Lower lobe of right lung (tissue), 2 donors: ENCODE data around the gene EPN2. TPM values are rescaled to one million over a fixed set of nuclear protein-coding genes. Genes with fewer than 3 reads are reported as not detected.
A peak's percentile ranks its signal among the peaks of the same experiment; 100 is the strongest.

Experiments
- ATAC-seq, 2 donors: fragments of 200-7000 bp; cut with Tn5 transposase; one replicate each; pipeline ENCODE4 v1.9.1; 2020 to 2022; ENCODE audit warnings: mild to moderate bottlenecking in 2 of 2, moderate library complexity in 2 of 2
- DNase-seq: peaks from one replicate; pipeline ENCODE4 v3.0.0-alpha.2; 2020
- H3K27ac ChIP-seq: fragments of 200-600 bp; one replicate; pipeline ENCODE4 v1.8.0; 2022
- H3K27me3 ChIP-seq: fragments of 200-600 bp; one replicate; pipeline ENCODE4 v1.8.0; 2022; ENCODE audit warnings: low read depth
- H3K36me3 ChIP-seq: fragments of 200-600 bp; one replicate; pipeline ENCODE4 v1.8.0; 2022; ENCODE audit warnings: mild to moderate bottlenecking
- H3K4me1 ChIP-seq: fragments of 200-600 bp; one replicate; pipeline ENCODE4 v1.8.0; 2022
- H3K4me3 ChIP-seq: fragments of 200-600 bp; one replicate; pipeline ENCODE4 v1.8.0; 2022; ENCODE audit warnings: mild to moderate bottlenecking
- H3K9me3 ChIP-seq: fragments of 200-600 bp; one replicate; pipeline ENCODE4 v1.8.0; 2022
- intact Hi-C: fragments of 100-400 bp; cut with DNase I; formaldehyde crosslinking; loops from one replicate; pipeline ENCODE4 v1.11.0; 2022
- total RNA-seq: library from RNA; stranded (reverse); fragmentation: NEBNext Ultra II Directional; extraction: Animal tissue kit (Norgen Biotek cat#: 25700); gene quantifications from one replicate; pipeline ENCODE4 v1.2.1, GENCODE V29; 2021
- TF ChIP-seq, protein P1 (sequence below): fragments of 200-600 bp; IDR thresholded peaks from one replicate; pipeline ENCODE4 v1.8.0; 2022; ENCODE audit warnings: antibody characterized with exemption, mild to moderate bottlenecking
- donor health status: DM: no; HTN: yes; CAD: no; lungs with severe emphysema.

The EPN2 gene
- total RNA-seq, 1 donor from 2014 or later, result 66.2 TPM

DNA sequence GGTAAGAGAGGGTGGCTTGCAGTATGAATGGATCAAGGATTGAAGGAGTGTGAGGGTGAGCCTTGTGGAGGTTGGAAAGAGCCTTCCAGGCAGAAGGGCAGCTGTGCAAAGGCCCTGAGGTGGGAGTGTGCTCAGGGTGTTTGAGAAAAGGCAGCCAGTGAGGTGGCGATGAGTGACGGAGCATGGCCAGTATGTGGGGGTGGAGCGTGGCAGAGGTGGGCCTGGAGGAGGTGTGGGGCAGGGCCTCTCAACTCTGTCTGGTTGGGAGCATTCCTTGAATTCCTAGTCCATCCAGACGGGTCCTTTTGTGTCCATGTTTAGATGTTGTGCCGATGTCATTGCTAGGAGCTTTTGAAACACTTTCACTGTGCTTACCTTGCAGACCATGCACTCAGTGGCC is 51.3 kb downstream of the EPN2 start:
- DNase-seq (no peak), ATAC-seq (peak; percentile 78 to 81)
- TF ChIP-seq, protein P1, sequence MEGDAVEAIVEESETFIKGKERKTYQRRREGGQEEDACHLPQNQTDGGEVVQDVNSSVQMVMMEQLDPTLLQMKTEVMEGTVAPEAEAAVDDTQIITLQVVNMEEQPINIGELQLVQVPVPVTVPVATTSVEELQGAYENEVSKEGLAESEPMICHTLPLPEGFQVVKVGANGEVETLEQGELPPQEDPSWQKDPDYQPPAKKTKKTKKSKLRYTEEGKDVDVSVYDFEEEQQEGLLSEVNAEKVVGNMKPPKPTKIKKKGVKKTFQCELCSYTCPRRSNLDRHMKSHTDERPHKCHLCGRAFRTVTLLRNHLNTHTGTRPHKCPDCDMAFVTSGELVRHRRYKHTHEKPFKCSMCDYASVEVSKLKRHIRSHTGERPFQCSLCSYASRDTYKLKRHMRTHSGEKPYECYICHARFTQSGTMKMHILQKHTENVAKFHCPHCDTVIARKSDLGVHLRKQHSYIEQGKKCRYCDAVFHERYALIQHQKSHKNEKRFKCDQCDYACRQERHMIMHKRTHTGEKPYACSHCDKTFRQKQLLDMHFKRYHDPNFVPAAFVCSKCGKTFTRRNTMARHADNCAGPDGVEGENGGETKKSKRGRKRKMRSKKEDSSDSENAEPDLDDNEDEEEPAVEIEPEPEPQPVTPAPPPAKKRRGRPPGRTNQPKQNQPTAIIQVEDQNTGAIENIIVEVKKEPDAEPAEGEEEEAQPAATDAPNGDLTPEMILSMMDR, result no peak
- Histone ChIP-seq H3K4me3 (no peak overlapping the region), H3K36me3 (peaks cover 8% of the 10 kb centered on the region), H3K27me3 (no peaks in the 10 kb centered on the region), H3K9me3 (no peaks in the 10 kb centered on the region), H3K4me1 (peaks cover 43% of the 10 kb centered on the region), H3K27ac (no peak overlapping the region)
- intact Hi-C loops, result no loop called here

DNA sequence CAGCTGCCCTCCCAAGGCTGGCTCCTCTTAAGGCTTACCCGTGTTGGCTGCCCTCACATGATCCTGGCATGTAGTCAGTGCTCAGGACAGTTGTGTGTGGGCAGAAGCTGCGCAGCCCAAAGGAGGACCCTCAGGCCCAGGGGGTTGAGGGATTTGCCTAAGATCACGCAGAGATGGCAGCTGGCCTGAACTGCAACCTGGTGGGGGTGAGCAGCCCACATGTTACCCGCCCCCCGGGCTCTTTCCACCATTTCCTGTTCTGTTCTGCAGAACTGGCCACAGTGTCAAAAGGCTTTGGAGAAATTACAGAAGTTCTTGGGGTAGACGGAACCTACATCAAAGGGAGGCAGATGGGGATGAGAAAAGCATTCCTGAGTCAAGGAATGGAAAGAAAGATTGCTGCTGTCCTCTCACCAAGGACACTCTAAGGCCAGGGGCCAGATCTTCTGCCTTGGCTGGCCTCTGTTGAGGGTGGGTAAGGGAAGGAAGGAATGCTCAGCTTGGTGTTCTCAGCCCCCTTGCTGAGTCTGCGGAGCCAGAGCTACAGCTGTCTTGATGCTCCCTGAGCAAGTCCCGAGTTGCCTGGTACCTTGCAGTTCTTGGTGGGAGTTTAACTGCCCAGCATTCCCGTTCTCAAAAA is 53.0 kb downstream of the EPN2 start:
- H3K27ac ChIP-seq, result no peak overlapping the region
- H3K4me3 ChIP-seq, result no peak overlapping the region
- DNase-seq (no peak), ATAC-seq (no peak)
- H3K4me1 ChIP-seq, result peaks cover 26% of the 10 kb centered on the region
- intact Hi-C loops, result no loop called here
- TF ChIP-seq, protein P1, result no peak
- H3K27me3 ChIP-seq, result no peaks in the 10 kb centered on the region
- H3K36me3 ChIP-seq, result peaks cover 6% of the 10 kb centered on the region
- H3K9me3 ChIP-seq, result no peaks in the 10 kb centered on the region

DNA sequence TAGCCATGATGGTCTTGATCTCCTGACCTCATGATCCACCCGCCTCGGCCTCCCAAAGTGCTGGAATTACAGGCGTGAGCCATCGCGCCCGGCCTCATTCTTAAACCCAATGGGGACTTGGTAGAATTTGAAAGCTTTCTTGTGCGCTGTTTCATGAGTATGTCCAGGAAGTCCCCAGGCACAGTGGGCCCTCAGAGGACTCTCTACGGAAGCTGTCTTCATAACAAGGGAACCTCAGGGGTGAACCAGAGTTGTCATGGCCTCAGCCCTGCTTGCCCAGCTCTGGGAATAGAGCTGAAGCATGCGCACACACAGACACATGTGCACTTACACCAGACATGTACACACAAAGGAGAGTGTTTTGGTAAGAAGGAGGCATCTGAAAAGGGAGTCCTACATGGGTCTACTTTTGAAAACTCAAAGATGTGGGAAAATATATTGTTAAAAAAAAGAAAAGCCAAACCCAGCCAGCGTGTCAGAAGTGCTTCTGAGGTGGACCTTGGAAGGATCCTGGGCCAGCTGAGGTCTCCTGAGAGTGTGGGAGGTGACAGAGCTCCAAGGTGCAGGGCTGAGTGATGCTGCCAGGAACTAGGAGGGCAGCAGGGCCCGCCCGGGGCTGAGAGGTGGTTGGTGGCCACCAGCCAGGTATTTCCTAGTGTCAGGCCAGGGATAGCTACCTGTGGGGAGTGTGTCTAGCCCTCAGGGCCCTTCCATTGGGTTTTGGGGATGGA is 54.6 kb downstream of the EPN2 start:
- peak; percentile 43 to 51 for ATAC-seq
- Histone ChIP-seq H3K4me3 (no peak overlapping the region), H3K36me3 (peaks cover 6% of the 10 kb centered on the region), H3K9me3 (no peaks in the 10 kb centered on the region), H3K27ac (no peak overlapping the region), H3K27me3 (no peaks in the 10 kb centered on the region), H3K4me1 (peaks cover 28% of the 10 kb centered on the region)
- TF ChIP-seq, protein P1, result no peak
- intact Hi-C loops, result no loop called here
- DNase-seq, result no peak

DNA sequence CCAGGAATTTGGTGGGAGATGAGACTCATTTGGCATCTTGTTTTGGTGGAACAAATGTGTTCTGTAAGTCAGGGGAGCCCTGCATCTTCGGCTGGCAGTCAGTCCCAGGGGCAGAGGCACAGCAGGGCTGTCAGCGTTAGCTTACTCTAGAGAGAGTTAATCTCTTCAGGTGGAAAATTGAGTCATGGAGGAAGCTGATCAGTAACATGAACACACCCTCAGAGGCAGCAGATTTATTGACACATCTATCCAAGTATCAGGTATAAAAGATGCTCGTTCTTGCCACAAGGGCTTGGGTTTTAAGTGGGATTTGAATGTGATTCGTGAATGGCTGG is 55.2 kb downstream of the EPN2 start:
- TF ChIP-seq, protein P1, result no peak
- H3K27ac ChIP-seq, result no peak overlapping the region
- H3K9me3 ChIP-seq, result no peaks in the 10 kb centered on the region
- peaks cover 33% of the 10 kb centered on the region for H3K4me1 ChIP-seq
- ATAC-seq (no peak), DNase-seq (no peak)
- intact Hi-C loops, result no loop called here
- H3K36me3 ChIP-seq, result peaks cover 3% of the 10 kb centered on the region
- no peak overlapping the region for H3K4me3 ChIP-seq
- no peaks in the 10 kb centered on the region for H3K27me3 ChIP-seq

DNA sequence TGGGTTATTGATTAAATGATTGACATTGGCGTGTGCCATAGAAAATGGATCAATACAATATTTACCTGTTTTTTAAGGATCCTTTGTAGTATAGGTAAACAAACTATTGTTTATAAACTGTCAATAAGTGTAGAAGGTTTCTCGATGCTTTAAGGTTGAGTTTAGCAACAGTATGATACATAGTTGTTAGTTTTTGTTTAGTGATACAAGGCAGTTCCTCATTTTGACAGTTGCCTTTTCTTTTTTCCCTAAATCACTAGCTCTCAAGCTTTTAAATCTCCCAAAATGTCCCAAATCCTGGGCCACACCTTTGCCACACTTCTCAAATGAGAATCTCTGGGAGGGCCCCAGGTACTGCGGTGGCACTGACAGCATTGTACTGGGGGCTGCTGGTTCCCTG is 57.3 kb downstream of the EPN2 start:
- Histone ChIP-seq H3K27ac (no peak overlapping the region), H3K9me3 (no peaks in the 10 kb centered on the region), H3K4me1 (peaks cover 46% of the 10 kb centered on the region), H3K4me3 (no peak overlapping the region), H3K27me3 (no peaks in the 10 kb centered on the region), H3K36me3 (no peaks in the 10 kb centered on the region)
- TF ChIP-seq, protein P1, result no peak
- ATAC-seq (no peak), DNase-seq (no peak)
- intact Hi-C loops, result no loop called here
